Upper lobe of left lung (tissue), 4 donors: ENCODE results near the gene HOXC5.

Experiments used
- CTCF ChIP-seq, 6 experiments: fragments of 450-650 bp in 4 of 6; fragments of 200-600 bp in 2 of 6; sonication (generic) in 2 of 6; IDR thresholded peaks; one replicate each; pipeline ENCODE4 v1.5.1; 2016 to 2019; ENCODE audit warnings: antibody characterized with exemption in 6 of 6
- POLR2A ChIP-seq, 4 donors: fragments of 450-650 bp; IDR thresholded peaks; one replicate each; pipeline ENCODE4 v1.5.1; 2016 to 2017; ENCODE audit warnings: antibody characterized with exemption in 4 of 4, mild to moderate bottlenecking in 2 of 4

DNA sequence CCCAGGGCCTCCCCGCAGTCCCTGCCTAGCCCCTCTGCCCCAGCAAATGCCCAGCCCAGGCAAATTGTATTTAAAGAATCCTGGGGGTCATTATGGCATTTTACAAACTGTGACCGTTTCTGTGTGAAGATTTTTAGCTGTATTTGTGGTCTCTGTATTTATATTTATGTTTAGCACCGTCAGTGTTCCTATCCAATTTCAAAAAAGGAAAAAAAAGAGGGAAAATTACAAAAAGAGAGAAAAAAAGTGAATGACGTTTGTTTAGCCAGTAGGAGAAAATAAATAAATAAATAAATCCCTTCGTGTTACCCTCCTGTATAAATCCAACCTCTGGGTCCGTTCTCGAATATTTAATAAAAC, 2.4 kb upstream of the HOXC5 start:
- TF ChIP-seq CTCF (IDR thresholded peaks at IDR 0.05) (no peak), POLR2A (IDR thresholded peaks at IDR 0.05) (no peak)
